HG03025 (cell line): ENCODE results near the gene CHRNA3.
"Not testable (repeated sequence)": the region's sequence is repeated elsewhere in the genome, so short reads cannot be mapped to it uniquely, and the experiment has no call there.

ENCODE experiments used
- ATAC-seq: cut with Tn5 transposase; IDR thresholded peaks from one replicate; pipeline ENCODE4 v1.9.1; 2021; ENCODE audit warnings: mild to moderate bottlenecking, moderate library complexity; ENCODE audit not compliant: unreplicated experiment, low FRiP score

The CHRNA3 gene

DNA sequence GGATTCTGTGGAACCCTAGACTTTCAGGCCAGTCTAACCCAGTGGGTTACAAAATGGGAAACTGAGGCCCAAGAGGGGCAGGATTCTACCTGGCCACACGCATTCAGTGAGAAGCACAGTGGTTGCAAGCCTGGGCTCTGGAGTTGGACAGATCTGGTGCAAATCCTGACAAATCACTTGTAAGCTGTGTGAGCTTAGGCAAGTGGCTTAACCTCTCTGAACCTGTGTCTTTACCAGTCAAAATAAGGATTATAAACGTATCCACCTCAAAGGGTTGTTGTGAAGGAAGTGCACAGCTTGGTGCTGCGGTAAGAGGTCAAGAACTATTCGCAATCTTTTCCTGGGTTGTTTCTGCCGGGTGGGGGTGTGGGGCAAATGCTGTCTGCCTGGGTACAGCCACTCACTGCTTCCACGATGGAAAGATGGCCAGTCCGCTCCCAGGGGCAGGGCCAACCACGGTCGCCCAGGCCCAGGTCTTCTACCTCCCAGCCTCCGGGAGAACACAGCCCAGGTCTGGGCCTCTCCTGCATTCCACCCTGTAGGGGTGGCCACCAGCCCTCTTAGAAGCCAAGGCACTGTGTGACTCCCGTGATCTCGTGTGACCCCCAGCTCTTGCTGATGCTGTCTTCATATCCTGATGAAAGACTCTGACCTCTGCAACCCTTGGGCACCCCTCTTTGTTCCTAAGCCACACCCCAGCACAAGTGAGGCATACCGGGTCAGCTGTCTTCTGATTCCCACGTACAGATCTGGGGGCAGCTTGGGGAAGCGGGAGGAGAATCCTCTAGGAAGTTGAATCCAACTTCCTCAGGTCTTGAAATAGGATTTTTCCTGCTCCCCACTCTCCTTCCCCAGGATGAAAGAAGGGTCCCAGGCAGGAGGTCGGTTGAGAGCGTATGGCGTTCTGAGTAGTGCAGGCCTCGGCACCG is 1.5 kb downstream of the CHRNA3 start:
- no peak for ATAC-seq

DNA sequence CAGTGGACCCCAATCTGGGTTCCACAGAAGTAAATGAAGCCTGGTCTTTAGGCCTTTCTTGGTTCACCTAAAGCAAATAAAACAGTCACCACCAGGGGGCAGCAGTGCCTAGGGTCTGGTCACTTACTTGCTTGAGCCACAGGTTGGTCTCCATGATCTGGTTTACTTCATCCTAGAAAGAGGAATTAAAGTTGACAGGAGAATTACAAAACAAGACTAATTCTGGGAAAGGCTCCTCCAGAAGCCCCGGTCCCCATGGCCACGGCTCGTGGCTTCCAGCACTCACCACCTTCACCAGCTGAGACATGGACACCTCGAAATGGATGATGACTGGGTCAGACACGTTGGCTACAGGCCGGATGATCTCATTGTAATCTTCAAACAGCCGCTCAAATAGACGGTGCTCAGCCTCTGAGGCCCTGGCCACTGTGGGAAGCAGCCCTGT is 2.3 kb downstream of the CHRNA3 start:
- ATAC-seq = no peak

DNA sequence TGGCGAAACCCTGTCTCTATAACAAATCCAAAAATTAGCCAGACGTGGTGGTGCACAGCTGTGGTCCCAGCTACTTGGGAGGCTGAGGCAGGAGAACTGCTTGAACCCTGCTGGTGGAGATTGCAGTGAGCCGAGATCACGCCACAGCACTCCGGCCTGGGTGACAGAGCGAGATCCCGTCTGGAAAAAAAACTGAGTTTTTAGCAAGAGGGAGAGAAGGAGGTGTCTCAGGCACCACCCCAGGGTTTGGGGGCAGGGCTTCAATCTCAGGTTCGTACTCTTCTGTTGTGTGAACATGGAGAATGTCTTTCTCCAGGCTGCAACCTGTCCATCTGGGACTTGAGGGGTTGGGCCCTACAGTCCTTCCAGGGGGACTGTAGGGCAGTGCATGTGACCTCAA is 2.7 kb downstream of the CHRNA3 start:
- ATAC-seq = no peak

DNA sequence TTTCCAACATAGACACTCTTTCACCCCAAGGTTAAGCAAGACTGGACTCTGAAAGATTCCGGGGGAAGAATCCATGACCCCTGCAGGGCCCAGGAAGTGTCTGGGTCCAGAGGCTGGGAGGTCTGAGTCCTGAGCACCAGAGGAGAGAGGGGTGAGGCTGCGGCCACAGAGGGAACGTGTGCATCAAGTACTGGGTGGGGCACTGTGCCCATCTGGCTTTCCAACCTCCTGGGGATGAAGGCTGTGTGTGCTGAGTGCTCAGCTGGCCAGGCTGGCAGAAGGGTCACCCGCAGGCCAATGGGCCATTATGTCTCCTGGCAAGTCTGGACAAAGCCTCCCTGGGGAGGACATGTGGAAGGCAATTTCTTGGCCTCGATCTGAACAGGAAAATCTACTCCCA is 3.3 kb downstream of the CHRNA3 start:
- no peak for ATAC-seq

GRCh38 chr15:78617076-78617475 is 3.7 kb downstream of the CHRNA3 start:
- ATAC-seq = no peak

GRCh38 chr15:78616506-78616905 is 4.3 kb downstream of the CHRNA3 start:
- ATAC-seq = no peak

- no peak for ATAC-seq
Measured at GRCh38 chr15:78615151-78615589, 5.6 kb downstream of the CHRNA3 start.

DNA sequence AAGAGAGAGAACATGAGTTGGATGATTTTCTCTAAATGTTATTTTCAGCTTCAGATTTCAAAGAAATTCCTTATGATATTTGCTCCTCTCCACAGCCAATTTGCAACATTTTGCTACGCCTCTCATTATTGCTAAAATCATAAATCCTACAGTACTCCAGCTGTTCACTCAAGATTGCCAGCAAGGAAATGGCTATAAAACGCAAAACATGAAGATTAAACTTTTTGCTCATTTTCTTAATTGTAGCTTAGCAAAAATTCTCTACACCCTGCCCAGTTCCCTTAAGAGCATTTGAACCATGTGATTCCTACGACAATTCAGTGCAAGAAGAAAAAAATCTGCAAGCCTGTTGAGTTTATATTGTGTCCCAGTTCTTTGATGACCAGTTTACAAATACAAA is 6.8 kb downstream of the CHRNA3 start:
- no peak for ATAC-seq

DNA sequence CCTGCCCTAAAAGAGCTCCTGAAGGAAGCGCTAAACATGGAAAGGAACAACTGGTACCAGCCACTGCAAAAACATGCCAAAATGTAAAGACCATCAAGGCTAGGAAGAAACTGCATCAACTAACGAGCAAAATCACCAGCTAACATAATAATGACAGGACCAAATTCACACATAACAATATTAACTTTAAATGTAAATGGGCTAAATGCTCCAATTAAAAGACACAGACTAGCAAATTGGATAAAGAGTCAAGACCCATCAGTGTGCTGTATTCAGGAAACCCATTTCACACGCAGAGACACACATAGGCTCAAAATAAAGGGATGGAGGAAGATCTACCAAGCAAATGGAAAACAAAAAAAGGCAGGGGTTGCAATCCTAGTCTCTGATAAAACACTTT is 11.2 kb downstream of the CHRNA3 start:
- not testable (repeated sequence) for ATAC-seq

- ATAC-seq = no peak
Measured at GRCh38 chr15:78605680-78606079, 15.1 kb downstream of the CHRNA3 start.

- no peak for ATAC-seq
Measured at GRCh38 chr15:78605201-78605600, 15.6 kb downstream of the CHRNA3 start.

DNA sequence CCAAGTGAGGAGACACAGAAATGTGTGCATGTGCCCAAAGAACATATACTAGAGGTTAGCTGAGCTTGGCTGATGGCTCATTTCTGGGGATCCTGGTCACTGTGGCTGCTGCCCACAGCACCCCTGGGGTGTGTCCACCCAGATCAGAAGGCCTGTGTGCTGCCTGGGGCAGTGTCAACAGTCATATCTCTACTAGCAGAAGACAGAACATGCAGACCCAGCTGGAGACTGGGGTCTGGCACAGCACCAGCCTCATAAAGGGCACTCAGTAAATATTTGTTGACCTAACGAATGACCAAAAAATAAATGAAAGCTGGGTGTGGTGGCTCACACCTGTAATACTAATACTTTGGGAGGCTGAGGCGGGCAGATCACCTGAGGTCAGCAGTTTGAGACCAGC is 16.4 kb downstream of the CHRNA3 start:
- no peak for ATAC-seq

GRCh38 chr15:78603467-78603866 is 17.3 kb downstream of the CHRNA3 start:
- no peak for ATAC-seq

GRCh38 chr15:78599189-78599588 is 21.6 kb downstream of the CHRNA3 start:
- no peak for ATAC-seq

DNA sequence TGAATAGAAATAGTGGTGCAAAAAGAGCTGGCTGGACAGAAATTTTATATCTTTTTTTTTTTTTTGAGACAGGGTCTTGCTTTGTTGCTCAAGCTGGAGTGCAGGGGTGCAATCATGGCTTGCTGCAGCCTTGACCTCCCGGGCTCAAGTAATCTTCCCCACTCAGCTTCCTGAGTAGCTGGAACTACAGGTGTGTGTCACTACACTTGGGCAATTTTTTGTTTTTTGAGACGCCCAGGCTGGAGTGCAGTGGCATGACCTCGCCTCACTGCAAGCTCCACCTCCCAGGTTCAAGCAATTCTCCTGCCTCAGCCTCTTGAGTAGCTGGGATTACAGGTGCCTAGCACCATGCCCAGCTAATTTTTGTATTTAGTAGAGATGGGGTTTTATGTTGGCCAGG is 22.4 kb downstream of the CHRNA3 start:
- no peak for ATAC-seq

- ATAC-seq = no peak
Measured at GRCh38 chr15:78597583-78597982, 23.2 kb downstream of the CHRNA3 start.

DNA sequence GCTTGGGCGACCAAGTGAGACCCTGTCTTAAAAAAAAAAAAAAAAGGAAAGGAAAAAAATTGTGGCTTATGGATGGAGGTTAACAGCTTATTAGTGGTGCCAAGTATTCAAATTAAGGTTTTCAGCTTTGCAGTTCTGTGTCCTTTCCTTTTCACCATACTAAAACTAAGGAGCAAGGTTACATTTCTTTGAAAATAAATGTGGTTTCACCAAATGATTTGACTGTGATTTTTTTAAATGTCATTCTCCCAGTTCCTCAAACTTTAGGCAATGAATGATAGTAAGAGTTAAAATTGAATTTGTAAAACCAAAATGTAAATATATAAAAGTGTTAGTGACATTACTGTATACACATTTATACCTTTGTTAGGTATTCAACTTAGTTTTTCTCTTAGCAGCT is 45.9 kb downstream of the CHRNA3 start:
- no peak for ATAC-seq

DNA sequence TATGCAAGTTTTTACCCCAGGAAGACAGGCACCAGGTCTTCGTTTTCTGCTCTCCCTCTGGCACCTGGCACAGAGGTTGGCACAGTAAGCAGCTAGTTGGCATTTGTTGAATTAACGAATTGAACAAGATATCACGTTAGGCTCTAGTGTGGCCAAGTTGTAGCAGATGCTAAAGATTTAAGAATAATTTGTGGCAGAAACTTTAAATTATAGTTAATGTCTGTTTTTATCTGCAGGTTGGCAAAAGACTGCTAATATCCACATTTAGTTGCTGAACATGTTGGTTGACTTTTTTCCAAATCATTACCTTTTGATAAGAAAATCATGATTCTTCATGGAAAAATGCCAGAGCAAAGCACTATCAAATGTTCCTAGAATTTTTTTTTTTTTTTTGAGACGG is 47.4 kb downstream of the CHRNA3 start:
- ATAC-seq = no peak

DNA sequence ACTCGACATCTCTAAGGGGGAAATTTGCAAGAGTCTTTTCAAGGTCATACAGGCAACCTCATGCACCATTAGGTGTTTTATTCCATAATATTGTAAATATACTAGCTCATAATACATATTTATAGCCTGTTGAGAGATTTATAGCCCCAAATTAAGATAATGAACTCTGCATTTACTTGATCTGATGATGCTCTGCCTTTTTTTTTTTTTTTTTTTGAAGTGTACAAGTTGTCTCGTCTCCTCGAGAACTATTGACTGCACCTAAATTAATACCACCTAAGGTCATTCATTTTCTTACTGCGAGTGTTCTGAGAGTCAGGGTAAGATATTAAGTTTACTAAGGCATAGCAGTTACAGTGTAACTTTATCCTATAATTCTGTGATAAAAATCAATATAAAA is 49.4 kb downstream of the CHRNA3 start:
- ATAC-seq = no peak

DNA sequence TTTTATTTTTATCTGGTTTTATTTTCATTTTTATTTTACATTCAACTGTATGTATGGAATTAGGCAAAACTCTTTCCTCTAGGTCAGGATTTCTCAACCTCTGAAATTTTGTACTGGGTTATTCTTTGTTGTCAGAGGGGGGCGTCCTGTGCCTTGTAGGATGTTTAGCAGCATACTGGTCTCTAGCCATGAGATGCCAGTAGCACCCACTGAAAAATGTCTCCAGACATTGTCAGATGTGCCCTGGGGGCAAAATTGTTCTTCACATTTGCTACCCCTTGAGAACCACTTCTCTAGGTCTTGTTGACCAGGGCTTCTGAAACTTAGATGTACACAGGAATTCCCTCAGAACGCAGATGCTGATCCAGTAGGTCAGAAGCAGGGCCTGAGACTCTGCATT is 50.1 kb downstream of the CHRNA3 start:
- ATAC-seq = no peak

GRCh38 chr15:78567531-78567930 is 53.3 kb downstream of the CHRNA3 start:
- ATAC-seq = no peak
